HepG2 (cell line): Measurements from ENCODE around the gene MGST1. TPM values are rescaled to one million over a fixed set of nuclear protein-coding genes. Genes with fewer than 3 reads are reported as not detected.
A peak's percentile ranks its signal among the peaks of the same experiment; 100 is the strongest.

Source experiments
- BORCS8-MEF2B ChIP-seq: sonication (generic); formaldehyde crosslinking; IDR thresholded peaks from 2 replicates; pipeline ENCODE4 v1.8.0; 2022; ENCODE audit warnings: mild to moderate bottlenecking, missing genetic modification reagents
- CREB1 ChIP-seq, 2 experiments: fragments of 450-650 bp in 1 of 2; IDR thresholded peaks; 2 replicates each; pipeline ENCODE4 v1.6.1; 2016 to 2017; ENCODE audit warnings: control low read depth in 1 of 2, mild to moderate bottlenecking in 1 of 2, missing compliant biosample characterization in 1 of 2, missing genetic modification characterization in 1 of 2
- ETS1 ChIP-seq: sonication (generic); formaldehyde crosslinking; IDR thresholded peaks from 2 replicates; pipeline ENCODE4 v1.4.0; 2020; ENCODE audit warnings: missing genetic modification reagents
- FOXK1 ChIP-seq: sonication (generic); formaldehyde crosslinking; IDR thresholded peaks from 2 replicates; pipeline ENCODE4 v1.4.0; 2020; ENCODE audit warnings: low read depth, missing genetic modification reagents, borderline replicate concordance
- HIC2 ChIP-seq: sonication (generic); formaldehyde crosslinking; IDR thresholded peaks from 2 replicates; pipeline ENCODE4 v1.9.0; 2022; ENCODE audit warnings: low read depth, missing genetic modification reagents
- HNF4A ChIP-seq: sonication (generic); formaldehyde crosslinking; IDR thresholded peaks from 2 replicates; pipeline ENCODE4 v1.4.0; 2020; ENCODE audit warnings: missing genetic modification reagents
- MAF1 ChIP-seq: sonication (generic); formaldehyde crosslinking; IDR thresholded peaks from 2 replicates; pipeline ENCODE4 v1.5.0; 2020; ENCODE audit warnings: missing genetic modification reagents, borderline replicate concordance
- MLXIP ChIP-seq: sonication (generic); formaldehyde crosslinking; IDR thresholded peaks from 2 replicates; pipeline ENCODE4 v1.9.0; 2021; ENCODE audit warnings: missing genetic modification reagents, borderline replicate concordance
- NFE2L2 ChIP-seq: fragments of 150-350 bp; IDR thresholded peaks from 2 replicates; pipeline ENCODE4 v1.6.1; 2014; ENCODE audit warnings: low read length
- NKX3-1 ChIP-seq: sonication (generic); formaldehyde crosslinking; IDR thresholded peaks from 2 replicates; pipeline ENCODE4 v1.5.0; 2020; ENCODE audit warnings: missing genetic modification reagents
- NR2F1 ChIP-seq, 2 experiments: fragments of 450-650 bp in 1 of 2; formaldehyde crosslinking in 1 of 2; IDR thresholded peaks; 2 replicates each; pipeline versions ENCODE4 v1.5.0 to v1.6.1; 2016 to 2020; ENCODE audit warnings: mild to moderate bottlenecking in 1 of 2, missing compliant biosample characterization in 1 of 2, missing genetic modification reagents in 1 of 2, moderate library complexity in 1 of 2
- PLRG1 ChIP-seq: fragments of 450-650 bp; conservative IDR thresholded peaks from 2 replicates; pipeline ENCODE4 v1.6.1; 2016
- ZBTB3 ChIP-seq: sonication (generic); formaldehyde crosslinking; IDR thresholded peaks from 2 replicates; pipeline ENCODE4 v1.4.0; 2020; ENCODE audit warnings: low read depth, mild to moderate bottlenecking, moderate library complexity, missing genetic modification reagents, borderline replicate concordance
- ZBTB42 ChIP-seq: sonication (generic); formaldehyde crosslinking; IDR thresholded peaks from 2 replicates; pipeline ENCODE4 v1.5.0; 2020; ENCODE audit warnings: mild to moderate bottlenecking, missing genetic modification reagents
- ZFP62 ChIP-seq: sonication (generic); formaldehyde crosslinking; IDR thresholded peaks from 2 replicates; pipeline ENCODE4 v1.4.0; 2020; ENCODE audit warnings: missing genetic modification reagents
- ZMYM4 ChIP-seq: sonication (generic); formaldehyde crosslinking; IDR thresholded peaks from 2 replicates; pipeline ENCODE4 v1.8.1; 2023; ENCODE audit warnings: mild to moderate bottlenecking, missing genetic modification reagents
- ZNF101 ChIP-seq: sonication (generic); formaldehyde crosslinking; IDR thresholded peaks from 2 replicates; pipeline ENCODE4 v1.4.0; 2020; ENCODE audit warnings: mild to moderate bottlenecking, low read depth, missing genetic modification reagents, borderline replicate concordance
- ZNF121 ChIP-seq: sonication (generic); formaldehyde crosslinking; IDR thresholded peaks from 2 replicates; pipeline ENCODE4 v1.5.0; 2020; ENCODE audit warnings: mild to moderate bottlenecking, missing genetic modification reagents
- ZNF180 ChIP-seq: sonication (generic); formaldehyde crosslinking; IDR thresholded peaks from 2 replicates; pipeline ENCODE4 v1.4.0; 2020; ENCODE audit warnings: low read depth, missing genetic modification reagents, borderline replicate concordance
- ZNF276 ChIP-seq: sonication (generic); formaldehyde crosslinking; IDR thresholded peaks from 2 replicates; pipeline ENCODE4 v1.4.0; 2020; ENCODE audit warnings: mild to moderate bottlenecking, low read depth, missing genetic modification reagents
- ZNF329 ChIP-seq: sonication (generic); formaldehyde crosslinking; IDR thresholded peaks from 2 replicates; pipeline ENCODE4 v1.9.0; 2021; ENCODE audit warnings: low read depth, mild to moderate bottlenecking, missing genetic modification reagents
- ZNF331 ChIP-seq: sonication (generic); formaldehyde crosslinking; IDR thresholded peaks from 2 replicates; pipeline ENCODE4 v1.4.0; 2020; ENCODE audit warnings: missing genetic modification reagents
- ZNF589 ChIP-seq: sonication (generic); formaldehyde crosslinking; conservative IDR thresholded peaks from 2 replicates; pipeline ENCODE4 v1.8.0; 2022; ENCODE audit warnings: mild to moderate bottlenecking, moderate library complexity, missing genetic modification reagents
- ZNF747 ChIP-seq: sonication (generic); formaldehyde crosslinking; IDR thresholded peaks from 2 replicates; pipeline ENCODE4 v1.8.1; 2023; ENCODE audit warnings: missing genetic modification reagents, mild to moderate bottlenecking, borderline replicate concordance
- ZNF777 ChIP-seq: sonication (generic); formaldehyde crosslinking; IDR thresholded peaks from 2 replicates; pipeline ENCODE4 v1.4.0; 2020; ENCODE audit warnings: missing genetic modification reagents
- polyA plus RNA-seq, 8 experiments: library from polyadenylated mRNA; depleted of rRNA in 3 of 8; stranded (reverse) in 7 of 8; unstranded in 1 of 8; fragments of >200 nt; fragmentation: Illumina TruSeq in 4 of 8; extraction: Trizol in 4 of 8; gene quantifications; 2 replicates each; pipeline versions ENCODE4 v1.2.1 to v1.2.3, GENCODE V29; 2011 to 2016; ENCODE audit warnings: low read depth in 4 of 8, missing spikeins in 1 of 8, mixed read lengths in 1 of 8; ENCODE audit not compliant: insufficient read depth in 1 of 8
- total RNA-seq, 5 experiments: library from RNA; depleted of rRNA; stranded (reverse); fragments of >200 nt; fragmentation: Illumina TruSeq; extraction: Trizol; gene quantifications; 2 replicates each; pipeline ENCODE4 v1.2.3, GENCODE V29; 2016; ENCODE audit warnings: low read depth in 1 of 5

Gene MGST1
- total and polyA plus RNA-seq, 2 of the 13 experiments (the other 11 are each of a cell fraction or from before 2014, with no cell fraction given) = 119 to 152 TPM

GRCh38 chr12:16349131-16349460 is 1.7 kb downstream of the MGST1 start (continued):
- no peak for TF ChIP-seq CREB1 (IDR thresholded peaks at IDR 0.05)
- peak; percentile 41; the same call in 1 of the 2 replicates for TF ChIP-seq CREB1 (CRISPR knock-in tag; IDR thresholded peaks at IDR 0.05)
- TF ChIP-seq ZFP62 (CRISPR knock-in tag) = no peak
- no peak for TF ChIP-seq ZNF777 (CRISPR knock-in tag)
- no peak for TF ChIP-seq ETS1 (CRISPR knock-in tag)
- no peak for TF ChIP-seq ZBTB3
- TF ChIP-seq ZNF589 (CRISPR knock-in tag) = no peak
- TF ChIP-seq ZNF121 (CRISPR knock-in tag) = no peak
- no peak for TF ChIP-seq ZNF329
- TF ChIP-seq FOXK1 (CRISPR knock-in tag) = 0 out of 2 replicates have a peak, but pooled peaks have one; percentile 20
- TF ChIP-seq ZNF276 (CRISPR knock-in tag) = no peak
- TF ChIP-seq MLXIP (CRISPR knock-in tag) = no peak
- no peak for TF ChIP-seq NR2F1 (CRISPR knock-in tag; IDR thresholded peaks at IDR 0.05)
- no peak for TF ChIP-seq BORCS8-MEF2B (CRISPR knock-in tag)
- TF ChIP-seq HNF4A (CRISPR knock-in tag) = peak; percentile 61
- TF ChIP-seq ZNF180 = no peak
- no peak for TF ChIP-seq MAF1 (CRISPR knock-in tag)
- no peak for TF ChIP-seq NKX3-1 (CRISPR knock-in tag)
- TF ChIP-seq HIC2 (CRISPR knock-in tag) = no peak
- TF ChIP-seq ZNF331 (CRISPR knock-in tag) = no peak
- no peak for TF ChIP-seq ZNF101 (CRISPR knock-in tag)
- TF ChIP-seq PLRG1 = no peak
- TF ChIP-seq ZMYM4 (CRISPR knock-in tag) = no peak
- no peak for TF ChIP-seq ZNF747 (CRISPR knock-in tag)
- no peak for TF ChIP-seq ZBTB42
- peak; percentile 98 for TF ChIP-seq NFE2L2
